ENCODE measurements around the gene RELL2.

Gene RELL2

DNA sequence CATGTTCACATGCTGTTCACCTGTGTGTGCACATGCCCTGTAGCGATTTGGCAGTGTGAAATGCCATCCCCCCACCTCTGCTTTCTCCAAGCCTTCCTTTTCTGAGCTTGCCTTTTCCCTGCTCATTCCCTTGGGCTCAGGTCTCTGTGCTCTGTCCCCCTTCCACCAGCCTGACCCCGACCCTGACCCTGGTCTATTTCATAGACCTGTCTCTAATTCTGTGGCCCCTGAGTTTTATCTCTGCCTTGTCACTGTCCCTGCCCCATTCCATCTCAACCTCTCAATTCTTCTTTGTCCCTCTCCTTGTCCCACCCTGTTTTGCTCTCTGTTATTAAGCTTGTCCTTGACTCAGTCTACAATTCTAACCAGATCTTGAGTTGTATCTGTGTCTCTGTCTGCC lies 44.5 kb downstream of the RELL2 start:
- DNase-seq = no peak

DNA sequence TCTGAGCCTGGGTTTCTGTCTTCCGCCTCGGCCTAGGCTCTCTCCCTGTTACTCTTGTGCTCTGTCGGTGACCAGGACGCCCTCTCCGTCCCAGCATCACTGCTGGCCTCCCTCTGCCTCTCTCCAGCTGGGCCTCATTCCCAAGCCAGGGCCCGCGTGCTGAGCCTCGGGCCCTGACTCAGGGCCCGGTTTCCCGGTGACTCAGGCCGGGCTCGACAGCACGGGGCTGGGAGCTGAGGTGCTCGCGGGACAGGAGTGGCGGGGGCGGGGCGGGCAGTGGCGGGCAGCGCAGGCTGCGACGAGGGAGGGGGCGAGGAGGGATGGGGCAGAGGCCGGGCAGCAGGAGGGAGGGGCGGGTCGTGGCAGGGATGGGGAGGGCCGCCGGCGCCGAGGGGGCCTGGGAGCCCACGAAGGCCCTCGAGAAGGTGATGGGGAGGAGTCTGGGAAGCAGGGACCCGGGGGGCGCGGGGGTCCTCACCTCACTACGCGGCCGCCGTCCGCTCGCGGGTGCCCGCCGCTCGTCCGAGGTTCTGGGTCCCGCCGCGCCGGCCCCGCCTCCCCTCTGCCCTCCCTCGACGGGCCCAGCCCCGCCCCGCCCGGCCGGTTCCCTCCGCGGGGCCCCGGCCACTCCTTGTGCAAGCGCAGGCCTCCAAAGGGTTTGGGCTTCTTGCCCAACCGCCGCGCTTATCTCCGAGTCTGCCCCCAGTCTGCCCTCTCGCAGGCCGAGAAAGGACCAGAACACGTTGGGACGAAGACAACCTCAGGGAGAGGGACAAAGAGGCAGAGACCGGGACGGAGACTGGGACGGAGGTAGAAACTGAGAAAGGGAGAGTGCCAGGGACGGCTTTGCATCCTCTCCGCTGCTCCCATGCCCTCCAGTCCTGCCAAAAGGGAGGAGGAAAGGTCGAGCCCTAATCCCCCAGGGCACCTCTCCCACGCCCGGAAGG lies 45.2 kb downstream of the RELL2 start, which contains the start of gene ARAP3:
TSS of gene ARAP3 (minus strand) at position 536 of the 947 bp plus-strand sequence. CDS start 1,744 bp downstream, outside the sequence.
- peak; percentile 40 to 61 for DNase-seq

DNA sequence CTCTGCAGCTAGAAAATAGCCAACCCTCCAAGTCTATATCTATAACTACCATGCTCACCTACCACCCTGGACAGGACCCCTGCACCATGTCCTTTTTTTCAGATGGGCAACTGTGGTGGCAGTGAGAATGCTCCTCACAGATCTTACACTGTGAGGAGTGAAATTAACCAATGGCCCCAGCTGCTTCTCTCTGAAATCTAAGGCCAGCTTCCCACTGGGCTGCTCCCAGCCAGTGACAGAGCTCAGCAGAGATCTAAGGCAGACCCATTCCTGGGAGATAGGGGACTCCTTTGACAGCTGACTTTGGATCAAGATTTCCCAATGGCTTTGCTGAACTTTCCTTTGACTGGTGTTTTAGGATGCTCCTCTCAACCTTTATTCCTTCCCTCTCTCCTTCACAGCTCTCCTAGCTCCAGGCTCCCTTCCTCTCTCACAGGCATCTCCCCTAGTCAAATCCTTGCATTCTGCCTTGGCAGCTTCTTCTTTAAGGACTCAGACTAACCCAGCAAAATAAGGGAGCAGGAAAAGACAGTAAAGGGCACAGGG lies 46.9 kb downstream of the RELL2 start:
- no peak for DNase-seq

DNA sequence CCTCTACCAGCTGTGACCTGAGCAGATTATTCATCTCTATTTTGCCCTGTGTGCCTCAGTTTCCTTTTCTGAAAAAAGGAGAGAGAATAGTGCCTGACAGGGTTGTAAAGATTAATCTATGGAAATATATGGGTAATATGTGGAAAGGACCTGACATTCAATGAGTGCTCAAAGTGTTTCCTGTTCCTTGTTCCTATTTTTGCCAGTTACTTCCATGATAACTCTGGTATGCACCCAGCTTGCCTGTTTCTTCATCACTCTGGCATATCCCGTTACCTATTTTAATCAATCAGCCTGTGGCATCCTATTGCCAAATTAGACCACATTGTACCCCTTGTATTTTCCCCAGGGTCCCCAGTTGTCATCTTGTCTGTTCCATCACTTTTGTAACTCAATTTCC lies 48.8 kb downstream of the RELL2 start:
- no peak for DNase-seq

DNA sequence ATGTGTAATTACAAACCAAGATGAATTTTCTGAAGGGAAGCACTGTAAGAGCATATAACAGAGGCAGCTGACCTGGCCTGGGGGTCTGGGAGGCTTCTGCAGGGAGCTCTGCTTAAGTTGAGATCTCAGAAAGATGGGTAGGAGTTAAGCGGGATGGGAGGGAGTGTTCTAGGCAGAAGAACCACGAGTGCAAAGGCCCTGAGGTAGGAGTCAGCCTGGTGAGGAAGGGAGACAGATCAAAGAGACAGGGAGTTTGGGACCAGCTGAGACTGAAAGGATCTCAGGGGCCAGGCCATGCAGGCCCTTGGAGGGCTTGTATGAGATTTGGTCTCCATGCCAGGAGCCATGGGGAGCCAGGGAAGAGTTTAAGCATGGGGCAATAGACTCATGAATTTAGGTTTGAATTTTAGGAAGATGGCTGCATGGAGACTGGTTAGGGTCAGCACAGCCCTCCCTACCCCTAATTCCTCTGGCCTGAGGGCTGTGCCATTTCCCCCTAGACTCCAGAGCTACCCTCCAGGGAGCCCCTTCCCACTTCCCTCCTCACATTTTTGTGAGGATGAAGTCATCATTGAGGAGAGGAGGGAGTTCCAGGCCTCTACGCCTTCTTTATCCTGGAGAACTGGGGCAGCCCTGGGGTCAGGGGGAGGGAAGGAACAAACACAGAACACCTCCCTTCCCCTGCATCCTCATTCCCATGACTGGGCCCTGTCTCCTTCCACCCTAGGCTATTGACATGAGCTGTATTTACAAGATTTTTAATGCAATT lies 50.0 kb downstream of the RELL2 start:
- no peak for DNase-seq

All from Kasumi-1 (cell line).